HG03103 (cell line): ENCODE results near the gene SUFU.
"Not testable (repeated sequence)": the region's sequence is repeated elsewhere in the genome, so short reads cannot be mapped to it uniquely, and the experiment has no call there.

Experiments used
- ATAC-seq: cut with Tn5 transposase; IDR thresholded peaks from one replicate; pipeline ENCODE4 v1.9.1; 2021; ENCODE audit warnings: low read depth; ENCODE audit not compliant: unreplicated experiment

SUFU gene

GRCh38 chr10:102503264-102504178, at the start of gene SUFU:
SUFU (plus strand) TSS chr10:102503972; CDS start chr10:102504153, 181 bp downstream.
- peak; percentile 59 for ATAC-seq

DNA sequence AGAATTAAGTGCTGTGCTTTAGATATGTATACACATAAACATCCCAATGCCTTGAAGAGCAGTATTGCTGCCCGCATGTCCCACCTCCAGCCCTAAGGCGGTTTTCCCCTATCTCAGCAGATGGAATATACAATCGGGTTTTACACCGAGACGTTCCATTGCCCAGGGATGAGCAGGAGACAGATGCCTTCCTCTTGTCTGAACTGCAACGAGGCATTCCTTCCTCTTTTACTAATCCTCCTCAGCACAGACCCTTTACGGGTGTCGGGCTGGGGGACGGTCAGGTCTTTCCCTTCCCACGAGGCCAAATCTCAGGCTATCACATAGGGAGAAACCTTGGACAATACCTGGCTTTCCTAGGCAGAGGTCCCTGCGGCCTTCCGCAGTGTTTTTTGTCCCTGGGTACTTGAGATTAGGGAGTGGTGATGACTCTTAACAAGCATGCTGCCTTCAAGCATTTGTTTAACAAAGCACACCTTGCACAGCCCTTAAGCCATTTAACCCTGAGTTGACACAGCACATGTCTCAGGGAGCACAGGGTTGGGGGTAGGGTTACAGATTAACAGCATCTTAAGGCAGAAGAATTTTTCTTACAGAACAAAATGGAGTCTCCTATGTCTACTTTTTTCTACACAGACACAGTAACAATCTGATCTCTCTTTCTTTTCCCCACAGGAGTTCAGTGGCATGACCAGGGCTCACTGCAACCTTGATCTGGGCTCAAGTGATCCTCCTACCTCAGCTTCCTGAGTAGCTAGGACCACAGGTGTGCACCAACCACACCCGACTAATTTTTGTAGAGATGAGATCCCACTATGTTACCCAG, 48.9 kb upstream of the SUFU start:
- not testable (repeated sequence) for ATAC-seq

- no peak for ATAC-seq
Measured at GRCh38 chr10:102455893-102456471, 47.8 kb upstream of the SUFU start.

- no peak for ATAC-seq
Measured at GRCh38 chr10:102457591-102458150, 46.1 kb upstream of the SUFU start.

DNA sequence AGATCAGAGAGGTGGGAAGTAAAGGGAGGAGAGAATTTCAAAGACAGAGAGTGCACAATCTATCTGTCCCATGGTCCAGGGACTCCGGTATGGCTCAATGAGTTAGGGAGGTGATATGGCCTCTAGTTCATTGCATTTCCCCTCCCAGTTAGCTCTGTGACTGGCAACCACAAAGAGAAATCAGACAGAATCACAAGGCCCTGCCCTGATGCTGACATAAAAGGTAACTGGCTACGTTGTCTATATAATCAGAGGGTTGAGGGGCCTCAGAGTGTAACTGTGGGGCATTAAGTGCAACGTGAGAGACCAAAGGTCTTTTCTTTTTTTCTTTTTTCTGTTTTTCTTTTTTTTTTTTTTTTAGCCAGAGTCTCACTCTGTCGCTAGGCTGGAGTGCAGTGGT, 45.1 kb upstream of the SUFU start:
- ATAC-seq, result no peak

DNA sequence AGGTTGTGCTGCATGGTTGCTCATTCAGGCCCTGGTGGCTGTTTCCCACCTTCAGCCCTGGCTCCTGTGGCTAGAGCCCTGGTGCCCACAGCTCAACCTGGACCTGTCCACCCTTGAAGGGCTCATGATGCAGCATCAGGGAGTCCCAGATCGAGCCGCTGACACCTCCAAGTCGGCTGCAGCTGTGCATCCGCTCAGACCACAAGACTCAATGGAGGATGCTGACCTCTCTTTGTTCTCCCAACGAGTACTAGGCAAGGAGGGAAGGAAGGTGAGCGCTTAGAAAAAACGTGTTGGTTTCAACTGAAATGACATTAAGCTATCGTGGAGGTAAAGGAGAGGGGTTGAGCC, 43.0 kb upstream of the SUFU start:
- peak; percentile 14 for ATAC-seq

- peak; percentile 77 for ATAC-seq
Measured at GRCh38 chr10:102461187-102462054, 42.4 kb upstream of the SUFU start.

DNA sequence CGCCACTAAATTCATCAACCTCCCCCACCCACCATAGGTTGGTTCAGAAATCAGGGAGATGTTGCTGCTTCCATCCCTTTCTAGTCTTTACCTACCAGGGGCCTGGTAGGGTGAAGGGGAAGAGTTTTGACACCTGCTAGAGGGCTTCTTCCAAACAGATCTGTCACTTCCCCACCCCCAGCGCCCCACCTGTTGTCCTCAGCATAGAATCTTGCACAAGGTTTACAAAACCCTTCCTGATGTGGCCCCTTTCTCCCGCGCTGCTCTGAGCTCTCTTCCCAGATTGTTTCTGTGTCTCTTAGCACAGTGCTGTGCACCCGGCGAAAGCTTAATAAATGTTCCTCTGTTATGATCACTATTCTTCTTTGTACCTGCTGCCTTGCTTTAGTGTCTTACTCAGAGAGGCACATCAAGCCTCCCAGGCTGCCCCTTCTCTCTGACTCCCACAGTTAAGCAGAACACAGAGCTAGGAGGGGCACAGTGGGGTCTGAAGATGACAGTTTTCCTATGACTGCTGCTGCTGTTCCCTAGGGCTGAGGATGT, 41.2 kb upstream of the SUFU start:
- no peak for ATAC-seq

DNA sequence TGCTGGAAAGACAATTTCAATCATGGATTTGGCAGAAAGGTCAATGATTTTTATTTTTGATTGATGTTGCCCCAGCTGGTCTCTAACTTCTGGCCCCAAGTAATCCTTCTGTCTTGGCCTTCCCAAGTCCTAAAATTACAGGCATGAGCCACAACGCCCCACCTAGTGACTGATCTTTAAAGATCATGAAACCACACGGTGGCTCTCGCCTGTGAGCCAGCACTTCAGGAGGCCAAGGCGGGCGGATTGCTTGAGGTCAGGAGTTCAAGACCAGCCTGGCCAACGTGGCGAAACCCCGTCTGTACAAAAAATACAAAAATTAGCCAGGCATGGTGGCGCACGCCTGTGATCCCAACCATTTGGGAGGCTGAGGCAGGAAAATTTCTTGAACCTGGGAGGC, 39.8 kb upstream of the SUFU start:
- ATAC-seq, result no peak

DNA sequence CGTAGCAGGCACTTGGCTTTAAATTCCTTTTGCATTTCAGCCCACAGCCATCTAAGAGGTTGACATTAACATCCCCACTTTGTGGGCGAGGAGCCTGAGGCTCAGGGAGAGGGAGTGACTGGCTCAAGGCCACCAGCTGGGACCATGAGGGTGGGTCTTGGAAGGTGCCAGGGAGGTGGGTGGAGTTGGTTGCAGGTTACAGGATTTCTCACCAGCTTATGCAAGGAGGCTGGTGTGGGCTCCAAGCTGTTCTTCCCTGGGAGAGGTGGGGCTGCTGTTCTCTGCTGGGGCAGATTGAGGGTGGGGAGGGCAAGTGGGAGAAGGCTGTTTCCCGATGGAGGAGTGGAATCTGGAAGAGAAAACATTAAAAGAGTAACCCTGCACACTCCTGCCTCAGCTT, 38.3 kb upstream of the SUFU start:
- ATAC-seq, result no peak

DNA sequence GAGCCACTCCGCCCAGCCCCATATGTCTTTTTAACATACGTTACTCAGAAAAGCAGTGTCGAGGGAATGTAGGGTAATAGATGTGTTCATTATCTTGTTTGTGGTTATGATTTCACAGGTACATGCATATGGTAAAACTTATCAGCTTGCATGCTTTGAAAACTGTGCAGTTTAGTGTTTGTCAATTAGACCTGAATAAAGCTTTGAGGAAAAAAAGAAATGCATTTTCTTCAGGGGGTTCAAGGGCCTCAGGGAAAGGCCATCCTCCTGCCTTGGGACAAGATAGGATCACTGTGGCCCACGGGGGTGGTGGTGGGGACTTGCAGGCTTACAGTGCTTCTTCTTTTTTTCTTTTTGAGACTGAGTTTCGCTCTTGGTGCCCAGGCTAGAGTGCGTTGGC, 36.5 kb upstream of the SUFU start:
- ATAC-seq, result no peak

DNA sequence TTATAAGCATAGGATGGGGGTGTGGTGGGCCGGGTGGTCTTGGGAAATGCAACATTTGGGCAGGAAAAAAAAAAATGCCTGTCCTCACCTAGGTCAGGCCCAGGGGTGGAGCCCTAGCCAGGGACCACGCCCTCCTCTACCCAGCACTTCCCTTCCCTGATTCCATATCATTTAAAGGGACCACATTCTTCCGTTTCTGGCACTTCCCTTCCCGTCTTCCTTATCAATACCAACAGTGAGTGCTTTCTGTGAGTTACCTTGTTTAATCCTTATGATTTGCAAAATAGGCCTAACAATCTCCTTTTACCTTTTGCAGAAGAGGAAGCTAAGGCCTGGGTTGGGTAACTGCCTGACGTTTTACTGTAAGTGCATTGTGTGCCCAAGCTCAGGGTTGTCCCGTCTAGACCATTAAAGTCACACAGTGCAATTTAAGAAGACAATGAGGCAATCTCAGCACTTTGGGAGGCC, 35.8 kb upstream of the SUFU start:
- ATAC-seq, result no peak

GRCh38 chr10:102468683-102469082, 35.1 kb upstream of the SUFU start:
- ATAC-seq, result no peak

DNA sequence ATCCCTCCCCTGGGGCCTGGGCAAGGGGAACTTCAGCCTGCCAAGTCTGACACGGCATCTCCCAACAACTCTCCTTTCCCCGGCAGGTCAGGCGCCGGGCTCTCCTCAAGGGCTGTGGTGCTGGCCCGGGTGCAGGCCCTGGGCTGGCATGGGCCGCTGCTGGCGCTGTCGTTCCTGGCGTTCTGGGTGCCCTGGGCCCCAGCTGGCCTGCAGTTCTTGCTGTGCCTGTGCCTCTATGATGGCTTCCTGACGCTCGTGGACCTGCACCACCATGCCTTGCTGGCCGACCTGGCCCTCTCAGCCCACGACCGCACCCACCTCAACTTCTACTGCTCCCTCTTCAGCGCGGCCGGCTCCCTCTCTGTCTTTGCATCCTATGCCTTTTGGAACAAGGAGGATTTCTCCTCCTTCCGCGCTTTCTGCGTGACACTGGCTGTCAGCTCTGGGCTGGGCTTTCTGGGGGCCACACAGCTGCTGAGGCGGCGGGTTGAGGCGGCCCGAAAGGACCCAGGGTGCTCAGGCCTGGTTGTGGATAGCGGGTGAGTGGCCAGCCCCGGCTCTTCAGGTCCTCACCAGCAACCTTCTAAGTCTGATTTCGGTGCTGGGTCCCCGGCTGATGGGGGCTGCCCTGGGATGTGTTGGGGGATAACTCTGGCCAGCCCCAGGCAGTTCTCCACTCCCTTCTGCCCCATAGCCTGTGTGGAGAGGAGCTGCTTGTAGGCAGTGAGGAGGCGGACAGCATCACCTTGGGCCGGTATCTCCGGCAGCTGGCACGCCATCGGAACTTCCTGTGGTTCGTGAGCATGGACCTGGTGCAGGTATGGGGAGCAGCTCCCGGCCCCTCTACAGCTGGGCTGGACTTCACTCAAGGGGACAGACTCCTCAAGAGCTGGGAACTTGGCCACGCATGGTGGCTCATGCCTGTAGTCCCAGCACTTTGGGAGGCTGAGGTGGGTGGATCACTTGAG, 32.9 kb upstream of the SUFU start:
- ATAC-seq, result no peak

DNA sequence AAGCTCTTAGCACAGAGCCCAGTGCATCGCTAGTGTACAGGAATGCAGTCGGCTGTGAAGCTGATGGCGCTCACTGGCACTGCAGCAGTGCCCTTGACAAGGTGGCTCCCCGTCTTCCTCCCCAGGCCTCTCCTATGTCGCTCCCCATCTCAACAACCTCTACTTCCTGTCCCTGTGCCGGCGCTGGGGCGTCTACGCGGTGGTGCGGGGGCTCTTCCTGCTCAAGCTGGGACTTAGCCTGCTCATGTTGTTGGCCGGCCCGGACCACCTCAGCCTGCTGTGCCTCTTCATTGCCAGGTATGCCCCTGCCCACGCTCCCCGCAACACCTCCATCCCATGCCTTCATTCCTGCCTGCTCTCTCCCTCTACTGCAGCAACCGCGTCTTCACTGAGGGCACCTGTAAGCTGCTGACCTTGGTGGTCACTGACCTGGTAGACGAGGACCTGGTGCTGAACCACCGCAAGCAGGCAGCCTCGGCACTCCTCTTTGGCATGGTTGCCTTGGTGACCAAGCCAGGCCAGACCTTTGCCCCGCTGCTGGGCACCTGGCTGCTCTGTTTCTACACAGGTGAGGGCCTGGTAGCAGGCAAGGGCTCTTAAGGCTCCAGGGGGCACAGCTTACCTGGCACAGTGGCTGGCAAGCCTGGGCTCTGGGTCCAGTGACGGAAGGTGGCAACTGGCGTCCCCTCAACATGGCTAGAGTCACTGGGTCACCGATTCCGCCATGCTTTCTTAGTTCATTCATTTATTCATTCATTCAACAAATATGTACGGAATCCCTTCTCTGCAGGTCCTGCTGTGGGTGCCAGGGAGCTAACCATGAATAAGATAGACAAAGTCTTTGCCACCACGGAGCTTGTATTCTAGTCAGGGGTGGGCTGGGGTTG, 30.1 kb upstream of the SUFU start:
- ATAC-seq, result no peak

DNA sequence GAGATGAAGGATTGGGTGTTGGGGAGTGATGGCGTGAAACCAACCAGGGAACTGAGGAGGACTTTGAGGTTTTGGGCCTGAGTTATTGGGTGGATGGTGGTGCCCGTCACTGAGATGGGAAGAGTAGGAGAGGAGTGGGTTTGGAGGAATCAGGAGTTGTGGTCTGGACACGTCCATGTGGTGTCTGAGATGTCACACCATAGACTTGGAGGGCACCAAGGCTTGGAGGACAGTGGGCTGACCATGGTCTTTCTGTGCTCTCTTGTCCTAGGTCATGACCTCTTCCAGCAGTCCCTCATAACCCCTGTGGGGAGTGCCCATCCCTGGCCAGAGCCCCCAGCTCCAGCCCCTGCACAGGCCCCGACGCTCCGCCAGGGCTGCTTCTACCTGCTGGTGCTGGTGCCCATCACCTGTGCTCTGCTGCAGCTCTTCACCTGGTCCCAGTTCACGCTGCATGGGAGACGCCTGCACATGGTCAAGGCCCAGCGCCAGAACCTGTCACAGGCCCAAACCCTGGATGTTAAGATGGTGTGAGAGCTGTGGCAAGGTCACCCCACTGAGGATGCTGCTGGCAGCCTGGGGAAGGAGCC, 28.2 kb upstream of the SUFU start:
- no peak for ATAC-seq

DNA sequence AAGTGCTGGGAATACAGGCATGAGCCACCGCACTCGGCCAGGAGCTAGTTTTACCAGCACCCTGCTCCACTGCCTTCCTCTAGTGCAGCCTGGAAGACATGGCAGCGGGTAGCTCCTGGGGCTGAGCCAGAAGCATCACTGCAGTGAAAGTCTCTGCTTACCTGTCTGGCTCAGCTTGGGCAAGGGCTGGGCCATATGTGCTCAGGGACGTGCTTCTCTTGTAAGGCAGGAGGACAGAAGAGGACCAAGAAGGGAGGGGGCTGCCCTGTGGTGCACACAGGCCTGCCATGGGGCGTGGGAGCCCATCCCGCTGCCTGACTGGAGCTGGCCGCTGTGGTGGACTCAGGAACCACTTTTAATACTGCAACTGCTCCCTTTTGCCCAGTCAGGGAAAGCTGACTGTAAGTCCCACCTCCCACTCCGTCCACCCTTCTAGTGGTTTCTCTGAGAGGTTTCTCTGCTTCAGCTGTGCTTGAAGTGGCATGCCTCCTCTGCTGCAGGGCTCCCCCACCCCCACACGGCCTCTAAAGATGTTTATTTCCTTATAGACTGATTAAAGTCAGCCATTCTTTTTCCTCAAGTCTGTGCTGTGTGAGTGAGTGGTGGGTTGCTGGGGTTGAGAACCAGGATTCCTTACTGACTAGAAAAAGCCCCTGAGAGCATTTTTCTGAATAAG, 27.2 kb upstream of the SUFU start:
- ATAC-seq, result no peak
